HG03064 (cell line): ENCODE measurements around the gene OSBP.
"Not testable (repeated sequence)": the region's sequence is repeated elsewhere in the genome, so short reads cannot be mapped to it uniquely, and the experiment has no call there.

Experiments used
- ATAC-seq: cut with Tn5 transposase; IDR thresholded peaks from one replicate; pipeline ENCODE4 v1.9.1; 2021; ENCODE audit warnings: low read depth; ENCODE audit not compliant: unreplicated experiment

OSBP gene

GRCh38 chr11:59555601-59556114 is 59.9 kb downstream of the OSBP start:
- no peak for ATAC-seq

DNA sequence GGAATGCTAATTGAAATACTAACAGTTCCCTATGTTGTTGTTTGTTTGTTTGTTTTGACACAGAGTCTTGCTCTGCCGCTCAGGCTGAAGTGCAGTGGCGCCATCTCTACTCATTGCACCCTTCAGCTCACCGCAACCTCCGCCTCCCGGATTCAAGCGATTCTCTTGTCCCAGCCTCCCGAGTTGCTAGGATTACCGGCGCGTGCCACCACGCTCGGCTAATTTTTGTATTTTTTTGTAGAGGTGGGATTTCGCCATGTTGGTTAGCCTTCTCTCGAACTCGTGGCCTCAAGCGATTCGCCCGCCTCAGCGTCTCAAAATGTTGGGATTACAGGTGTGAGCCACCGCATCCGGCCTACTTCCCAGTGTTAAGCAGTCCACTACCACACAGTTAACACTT is 62.3 kb downstream of the OSBP start:
- no peak for ATAC-seq

DNA sequence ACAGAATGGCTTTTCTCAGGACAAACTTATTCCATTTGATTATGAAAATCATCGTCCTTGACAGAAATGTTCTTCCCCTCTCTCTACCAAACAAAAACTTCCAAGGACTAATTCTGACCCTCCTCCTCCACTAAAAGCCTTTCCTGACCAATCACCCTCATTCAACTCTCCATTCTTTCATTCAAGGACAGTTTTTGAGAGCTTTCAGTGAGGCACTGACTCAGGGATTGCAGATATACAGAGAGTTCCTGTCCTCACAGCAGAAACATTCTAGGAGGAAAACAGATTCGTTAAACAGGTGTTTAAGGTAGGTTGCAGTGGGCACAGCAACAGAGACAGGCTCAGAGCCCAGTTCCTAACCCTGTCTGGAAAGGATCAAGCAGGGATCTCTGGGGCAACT is 62.7 kb downstream of the OSBP start:
- ATAC-seq = no peak

GRCh38 chr11:59551659-59552521 is 63.7 kb downstream of the OSBP start:
- no peak for ATAC-seq

GRCh38 chr11:59550842-59551658 is 64.5 kb downstream of the OSBP start:
- ATAC-seq = peak; percentile 50

DNA sequence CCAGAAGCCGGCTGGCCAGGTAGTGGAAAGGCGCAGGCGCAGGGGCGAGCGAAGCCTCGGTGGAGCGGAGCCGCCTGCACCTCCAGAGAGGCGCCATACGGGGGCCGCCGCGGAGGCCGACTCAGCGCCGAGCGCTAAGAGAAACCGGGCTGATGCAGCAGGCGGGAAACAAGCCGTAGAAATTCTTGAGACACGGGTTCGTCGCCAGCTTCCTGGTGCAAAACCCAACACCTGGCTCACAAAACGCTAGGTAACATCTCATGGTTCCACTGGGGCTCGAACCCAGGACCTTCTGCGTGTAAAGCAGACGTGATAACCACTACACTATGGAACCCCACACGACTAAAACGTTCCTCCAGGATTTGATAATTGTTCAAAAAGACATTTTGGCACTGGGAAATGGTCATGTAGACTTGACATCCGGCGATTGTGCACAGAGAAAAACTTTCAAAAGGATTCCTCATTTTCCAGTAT is 65.2 kb downstream of the OSBP start:
- ATAC-seq = peak; percentile 85

GRCh38 chr11:59548309-59548656 is 67.3 kb downstream of the OSBP start:
- no peak for ATAC-seq

DNA sequence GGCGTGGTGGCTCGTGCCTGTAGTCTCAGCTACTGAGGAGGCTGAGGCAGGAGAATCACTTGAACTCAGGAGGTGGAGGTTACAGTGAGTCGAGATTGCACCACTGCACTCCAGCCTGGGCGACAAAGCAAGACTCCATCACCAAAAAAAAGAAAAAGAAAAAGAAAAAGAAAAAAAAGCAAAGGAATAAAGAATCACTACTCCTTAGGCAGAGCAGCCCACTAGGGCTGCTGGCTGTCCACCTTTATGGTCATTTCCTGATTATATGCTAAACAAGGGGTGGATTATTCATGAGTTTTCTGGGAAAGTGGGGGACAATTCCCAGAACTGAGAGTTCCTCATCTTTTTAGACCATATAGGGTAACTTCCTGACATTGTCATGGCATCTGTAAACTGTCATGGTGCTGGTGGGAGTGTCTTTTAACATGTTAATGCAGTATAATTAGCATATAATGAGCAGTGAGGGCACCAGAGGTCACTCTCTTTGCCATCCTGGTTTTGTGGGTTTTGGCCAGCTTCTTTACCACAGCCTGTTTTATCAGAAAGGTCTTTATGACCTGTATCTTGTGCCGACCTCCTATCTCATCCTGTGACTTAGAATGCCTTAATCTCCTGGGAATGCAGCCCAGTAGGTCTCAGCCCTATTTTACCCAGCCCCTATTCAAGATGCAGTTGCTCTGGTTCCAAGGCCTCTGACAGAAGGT is 67.8 kb downstream of the OSBP start:
- not testable (repeated sequence) for ATAC-seq

- no peak for ATAC-seq
Observed at GRCh38 chr11:59545179-59546020, 70.2 kb downstream of the OSBP start.

GRCh38 chr11:59544869-59545178 is 70.8 kb downstream of the OSBP start:
- no peak for ATAC-seq

DNA sequence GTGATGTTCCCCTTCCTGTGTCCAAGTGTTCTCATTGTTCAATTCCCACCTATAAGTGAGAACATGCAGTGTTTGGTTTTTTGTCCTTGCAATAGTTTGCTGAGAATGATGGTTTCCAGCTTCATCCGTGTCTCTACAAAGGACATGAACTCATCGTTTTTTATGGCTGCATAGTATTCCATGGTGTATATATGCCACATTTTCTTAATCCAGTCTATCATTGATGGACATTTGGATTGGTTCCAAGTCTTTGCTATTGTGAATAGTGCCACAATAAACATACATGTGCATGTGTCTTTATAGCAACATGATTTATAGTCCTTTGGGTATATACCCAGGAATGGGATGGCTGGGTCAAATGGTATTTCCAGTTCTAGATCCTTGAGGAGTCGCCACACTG is 71.9 kb downstream of the OSBP start:
- not testable (repeated sequence) for ATAC-seq

DNA sequence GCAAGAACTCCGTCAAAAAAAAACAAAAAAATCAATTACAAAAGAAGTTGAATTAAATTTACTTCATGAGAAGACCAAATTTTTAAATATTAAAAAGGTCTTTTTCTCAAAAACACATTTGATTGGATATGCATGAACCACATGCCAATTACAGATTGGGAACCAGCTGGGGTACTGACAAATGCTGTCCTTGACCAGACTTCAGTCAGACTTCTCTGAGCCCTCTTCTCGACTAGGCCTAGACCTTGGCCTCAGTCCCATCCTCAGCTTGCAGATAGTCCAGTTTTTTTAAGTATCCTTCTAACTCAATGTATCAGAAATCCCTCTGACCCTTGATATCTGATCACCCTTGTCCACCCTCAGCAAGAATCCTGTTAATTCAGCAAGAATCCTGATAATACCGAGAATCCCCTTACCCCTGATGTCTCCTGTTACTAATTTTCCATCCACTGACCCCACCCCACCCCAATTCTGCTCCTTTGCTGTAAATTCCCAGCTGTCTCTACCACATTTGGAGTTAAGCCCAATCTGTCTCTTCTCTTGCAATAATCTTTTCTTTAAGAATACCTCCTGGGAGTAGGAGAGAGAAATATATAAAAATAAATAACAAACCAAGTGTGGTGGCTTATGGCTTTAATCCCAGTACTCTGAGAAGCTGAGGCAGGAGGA is 73.3 kb downstream of the OSBP start:
- ATAC-seq = no peak

DNA sequence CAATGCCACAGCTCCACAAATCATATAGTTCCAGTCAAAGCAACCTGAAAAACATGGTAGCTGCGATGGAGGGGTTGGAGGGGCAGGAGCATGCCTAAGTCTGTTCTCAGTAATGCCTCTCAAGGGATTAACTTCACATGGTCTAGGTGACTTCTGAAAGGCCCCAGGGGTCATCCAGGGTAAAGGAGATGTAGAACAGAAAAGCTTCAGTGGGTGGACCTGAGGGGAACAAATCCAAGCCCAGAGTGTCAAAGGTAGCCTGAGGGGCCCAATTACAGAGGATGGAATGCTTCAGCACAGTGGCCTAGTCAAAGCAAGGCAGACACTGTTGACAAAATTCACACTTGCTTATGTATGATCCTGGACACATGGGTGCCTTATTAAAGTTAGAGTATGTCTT is 80.9 kb downstream of the OSBP start:
- ATAC-seq = no peak

GRCh38 chr11:59532620-59533019 is 83.0 kb downstream of the OSBP start:
- ATAC-seq = no peak

GRCh38 chr11:59528711-59529110 is 86.9 kb downstream of the OSBP start:
- no peak for ATAC-seq
